CD4-positive, alpha-beta T cell treated with Interleukin-21 for 1 hour (primary cell): Measurements from ENCODE around the gene SAG.

Experiments used
- DNase-seq: peaks from one replicate; pipeline ENCODE4 v3.0.0-alpha.2; 2020

SAG gene

DNA sequence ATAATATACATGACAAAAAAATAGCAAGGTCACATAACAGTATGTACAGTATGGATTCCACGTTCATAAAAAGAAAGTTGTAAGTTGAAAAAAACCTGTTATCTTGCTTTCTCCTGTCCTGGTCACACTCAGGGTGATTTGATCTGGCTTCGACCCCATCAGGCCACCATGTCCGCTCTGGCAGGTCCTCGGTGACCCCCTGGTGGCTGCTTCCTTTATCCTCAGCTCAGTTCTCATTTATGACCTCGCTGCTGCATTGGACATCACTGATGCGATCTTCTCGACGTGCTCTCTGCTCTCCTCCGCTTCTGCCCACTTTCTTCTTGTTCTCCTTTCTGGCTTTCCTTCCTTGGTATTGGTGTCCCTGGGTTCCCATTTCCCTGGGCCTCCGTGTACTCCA, 76.4 kb downstream of the SAG start:
- DNase-seq: no peak

DNA sequence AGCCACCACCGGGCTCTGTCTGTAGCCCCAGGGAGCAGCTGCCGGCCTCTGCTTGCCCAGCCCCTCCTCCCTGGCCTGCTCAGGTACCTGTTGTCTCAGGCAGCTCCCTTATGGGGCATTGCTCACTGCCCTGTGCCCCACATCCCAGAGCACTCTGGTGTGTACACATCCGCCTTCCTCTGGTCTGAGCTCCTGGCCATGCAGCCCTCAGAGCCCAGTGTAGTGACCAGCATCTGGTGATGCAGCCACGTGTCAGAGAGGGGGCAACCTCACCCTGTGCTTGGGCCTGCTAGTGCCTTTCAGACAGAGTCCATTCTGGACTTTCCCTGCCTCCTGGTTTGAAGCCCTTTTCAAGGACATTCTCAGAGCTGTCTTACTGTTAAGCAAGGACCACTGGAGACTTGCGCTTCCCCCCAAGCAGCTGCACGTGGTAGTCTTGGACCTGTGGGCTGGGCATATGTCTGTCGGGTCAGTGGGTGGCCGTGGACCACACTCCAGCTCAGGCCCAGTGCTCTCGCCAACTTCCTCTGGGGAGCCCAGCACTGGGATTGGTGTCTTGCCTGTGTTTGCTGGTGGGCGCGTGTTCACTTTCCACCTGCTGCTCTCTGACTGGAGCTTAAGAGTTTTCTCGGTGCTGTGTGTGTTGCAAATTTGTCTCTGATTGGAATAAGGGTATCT, 77.3 kb downstream of the SAG start:
- no peak for DNase-seq

DNA sequence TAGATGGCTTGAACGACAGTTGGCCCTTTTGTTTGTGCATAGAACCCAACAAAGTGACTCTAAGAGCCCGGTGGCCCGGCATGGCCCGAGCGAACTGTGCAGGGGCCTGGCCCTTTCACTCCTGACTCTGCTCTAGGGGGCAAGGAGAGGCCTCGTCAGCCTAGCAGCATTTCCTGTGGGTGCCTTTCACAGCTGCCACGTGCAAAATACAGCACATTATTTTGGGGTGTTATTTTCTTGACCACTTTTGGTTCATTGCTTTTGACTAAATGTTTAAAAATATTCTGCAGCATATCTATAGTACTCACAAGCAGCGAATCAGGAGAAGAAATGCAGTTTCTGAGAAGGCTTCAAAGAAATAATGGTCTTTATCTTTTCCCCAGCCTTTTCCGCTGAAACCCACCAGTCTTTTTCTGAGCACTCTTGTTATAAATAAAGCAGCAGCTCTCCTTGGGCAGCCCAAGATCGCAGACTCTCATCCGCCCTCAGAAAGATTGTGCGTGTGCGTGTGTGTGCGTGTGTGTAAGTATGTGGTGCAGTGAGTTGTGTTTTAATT, 78.0 kb downstream of the SAG start:
- DNase-seq: peak; percentile 45

DNA sequence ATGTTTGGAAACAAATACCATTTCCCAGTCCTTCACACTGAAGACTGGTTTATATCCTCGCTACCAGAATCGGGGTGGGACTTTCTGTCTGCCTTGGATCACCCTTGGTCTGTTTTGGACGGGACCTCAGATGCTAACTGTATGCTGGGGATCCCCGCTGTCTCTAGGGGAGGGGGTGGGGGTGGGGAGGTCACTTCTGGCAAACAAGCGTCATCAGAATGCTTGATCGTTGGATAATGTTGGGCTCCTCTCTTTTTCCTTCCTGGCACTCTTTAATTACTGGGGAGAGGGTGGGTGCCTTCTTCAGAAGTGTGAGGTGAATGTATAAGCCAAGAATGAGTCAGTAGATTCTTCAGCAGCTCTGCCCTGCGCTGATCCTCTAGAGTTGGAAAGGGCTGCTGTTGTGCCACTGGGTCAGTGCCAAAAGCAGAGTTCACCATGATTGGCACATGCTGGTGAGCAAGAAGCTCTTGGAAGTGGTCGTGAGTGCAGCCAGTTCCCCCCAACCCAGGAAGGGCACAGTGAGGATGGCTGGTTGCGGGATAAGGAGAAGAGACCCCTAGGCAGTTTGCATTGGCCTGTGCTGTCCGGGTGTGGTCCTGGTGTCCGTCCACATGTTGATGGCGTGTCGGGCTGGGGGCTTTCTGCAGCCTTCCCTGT, 78.9 kb downstream of the SAG start:
- DNase-seq: no peak

DNA sequence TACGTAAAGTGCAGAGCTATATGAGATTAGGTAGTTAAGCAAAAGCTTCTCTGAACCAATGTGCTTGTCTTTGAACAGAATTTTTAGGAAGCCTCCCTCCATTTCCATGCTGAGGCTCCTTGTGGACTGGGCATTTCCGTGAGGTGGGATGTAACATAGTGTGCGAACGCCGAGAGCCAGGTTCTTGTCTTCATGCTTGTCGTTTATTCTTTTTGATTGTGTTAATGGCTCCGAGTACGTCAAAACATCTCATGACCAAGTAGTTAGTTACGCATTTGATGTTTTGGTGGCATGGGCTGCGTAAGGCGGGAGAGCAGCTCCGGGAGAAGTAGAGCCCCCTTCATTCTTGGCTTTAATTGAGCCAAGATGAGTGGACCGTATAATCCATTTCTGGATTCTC, 79.6 kb downstream of the SAG start:
- no peak for DNase-seq

DNA sequence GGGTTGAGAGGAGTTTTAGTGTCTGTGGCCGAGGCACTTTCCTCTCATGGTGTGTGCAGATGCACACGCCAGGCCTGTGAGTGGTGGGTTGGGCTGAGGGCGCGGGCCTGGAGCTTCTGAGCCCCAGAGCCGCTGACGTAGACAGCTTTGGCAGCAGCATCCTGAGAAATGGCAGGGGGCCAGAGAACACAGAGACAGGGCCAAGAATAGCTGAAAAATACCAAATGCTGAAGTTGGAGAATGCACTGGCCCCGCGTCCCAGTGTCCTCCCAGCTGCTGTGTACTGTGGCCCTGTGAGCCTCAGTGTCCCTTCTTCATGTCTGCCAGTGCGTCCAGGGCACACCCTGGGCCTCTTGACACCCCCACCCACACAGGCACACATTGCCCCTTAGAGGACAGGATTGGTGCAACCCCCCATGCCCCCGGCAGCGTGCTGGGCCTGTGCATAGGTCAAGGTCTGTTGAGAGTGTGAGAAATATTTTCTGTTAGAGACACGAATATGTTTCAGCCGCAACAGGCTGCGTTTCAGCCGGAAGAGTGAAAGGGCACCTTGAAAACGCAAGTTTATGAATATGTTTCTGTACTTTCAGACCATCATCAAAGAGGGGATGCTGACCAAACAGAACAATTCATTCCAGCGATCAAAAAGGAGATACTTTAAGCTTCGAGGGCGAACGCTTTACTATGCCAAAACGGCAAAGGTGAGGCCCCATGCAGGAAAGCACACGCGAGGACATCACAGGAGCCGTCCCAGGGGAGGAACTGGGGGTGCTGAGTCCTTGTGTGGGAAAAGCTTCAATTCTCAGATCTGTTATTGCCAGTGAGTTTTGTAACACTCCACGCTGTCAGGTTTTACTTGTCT, 80.3 kb downstream of the SAG start:
- no peak for DNase-seq

DNA sequence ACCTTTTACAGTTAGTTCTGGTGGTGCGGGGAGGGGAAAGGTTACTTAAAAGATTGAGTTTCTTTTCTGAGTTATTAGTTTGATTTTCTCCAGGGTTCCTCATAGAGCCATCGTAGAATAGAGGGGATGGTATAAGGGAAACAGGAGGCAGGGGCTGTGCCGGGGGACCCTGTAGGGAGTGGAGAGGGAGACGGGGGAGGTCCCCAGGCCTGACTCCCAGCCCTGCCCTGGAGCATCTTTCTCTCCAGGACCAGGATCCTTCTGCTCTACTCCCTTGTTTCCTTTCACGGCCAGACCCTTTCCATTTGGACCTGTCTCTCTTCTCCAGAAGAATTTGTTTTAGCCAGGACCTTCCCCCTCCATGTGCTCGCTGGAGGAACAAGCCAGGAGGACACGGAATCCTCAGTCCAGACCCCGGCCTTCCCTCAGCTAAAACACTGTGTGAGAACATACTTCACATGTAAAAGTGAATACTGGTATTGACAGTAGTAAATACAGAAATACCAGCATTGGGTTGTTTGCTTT, 82.0 kb downstream of the SAG start:
- no peak for DNase-seq

DNA sequence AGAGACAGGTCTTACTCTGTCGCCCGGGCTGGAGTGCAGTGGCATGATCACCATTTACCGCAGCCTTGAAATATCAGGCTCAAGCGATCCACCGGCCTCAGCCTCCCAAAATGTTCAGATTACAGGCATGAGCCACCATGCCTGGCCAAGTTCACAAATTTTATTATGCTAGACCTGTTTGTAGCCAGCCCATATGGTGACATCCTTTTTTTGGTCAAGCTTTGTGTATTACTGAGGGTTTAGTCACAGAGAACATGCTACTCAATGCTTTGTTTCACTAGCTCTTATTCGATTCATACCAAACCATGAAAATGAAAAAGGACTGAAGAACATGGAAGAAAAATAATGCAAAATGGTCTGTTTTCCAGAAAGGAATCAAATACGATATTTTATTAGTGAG, 88.1 kb downstream of the SAG start:
- DNase-seq: no peak
